ENCODE measurements around the gene CYTH4.

Gene CYTH4

GRCh38 chr22:37283393-37283937 is 1.2 kb downstream of the CYTH4 start:
- ChIA-PET CTCF (interaction anchor here (0.8 kb wide), 1 partner anchor 143 kb away, joined by 5 read pairs; no protein-coding TSS in a partner anchor), POLR2A (interaction anchor here (1.5 kb wide), 1 partner anchor 14 kb away, joined by 3 read pairs; no protein-coding TSS in a partner anchor)
- DNase-seq (ENCODE audit: extremely low spot score): no peak
- no peak for TF ChIP-seq NFRKB (IDR thresholded peaks at IDR 0.05)
- no peak for TF ChIP-seq BHLHE40 (IDR thresholded peaks at IDR 0.05; ENCODE audit: borderline replicate concordance)
- TF ChIP-seq FOXM1 (IDR thresholded peaks at IDR 0.05; ENCODE audit: borderline replicate concordance): no peak
- no peak for TF ChIP-seq ZNF384 (IDR thresholded peaks at IDR 0.05)
- no peak for TF ChIP-seq SP1 (IDR thresholded peaks at IDR 0.05)
- no peak for TF ChIP-seq ARNT (IDR thresholded peaks at IDR 0.05)
- TF ChIP-seq SUZ12 (IDR thresholded peaks at IDR 0.05): no peak
- no peak for TF ChIP-seq LEF1 (IDR thresholded peaks at IDR 0.05; ENCODE audit: borderline replicate concordance)
- TF ChIP-seq TARDBP (IDR thresholded peaks at IDR 0.05): no peak
- no peak for TF ChIP-seq CTBP1 (IDR thresholded peaks at IDR 0.05; ENCODE audit: borderline replicate concordance)
- no peak for TF ChIP-seq FOXA1 (IDR thresholded peaks at IDR 0.05)
- no peak for TF ChIP-seq ELF4 (IDR thresholded peaks at IDR 0.05)
- no peak for TF ChIP-seq HDGF (IDR thresholded peaks at IDR 0.05; ENCODE audit: borderline replicate concordance)
- TF ChIP-seq PKNOX1 (IDR thresholded peaks at IDR 0.05): no peak
- TF ChIP-seq L3MBTL2 (conservative IDR thresholded peaks at IDR 0.05): no peak

- DNase-seq (ENCODE audit: extremely low spot score): no peak
- POLR2A ChIA-PET: interaction anchor here (1.5 kb wide), 1 partner anchor 13 kb away, joined by 3 read pairs; no protein-coding TSS in a partner anchor
- TF ChIP-seq LEF1 (IDR thresholded peaks at IDR 0.05; ENCODE audit: borderline replicate concordance): no peak
- TF ChIP-seq NFRKB (IDR thresholded peaks at IDR 0.05): no peak
- no peak for TF ChIP-seq L3MBTL2 (conservative IDR thresholded peaks at IDR 0.05)
- TF ChIP-seq SUZ12 (IDR thresholded peaks at IDR 0.05): no peak
- TF ChIP-seq ELF4 (IDR thresholded peaks at IDR 0.05): no peak
- TF ChIP-seq HDGF (IDR thresholded peaks at IDR 0.05; ENCODE audit: borderline replicate concordance): no peak
- no peak for TF ChIP-seq ARNT (IDR thresholded peaks at IDR 0.05)
- TF ChIP-seq SP1 (IDR thresholded peaks at IDR 0.05): no peak
- TF ChIP-seq FOXA1 (IDR thresholded peaks at IDR 0.05): no peak
- no peak for TF ChIP-seq BHLHE40 (IDR thresholded peaks at IDR 0.05; ENCODE audit: borderline replicate concordance)
- no peak for TF ChIP-seq ZNF384 (IDR thresholded peaks at IDR 0.05)
- CTCF ChIA-PET: no interaction called here
Observed at GRCh38 chr22:37284126-37284804, 2.0 kb downstream of the CYTH4 start.

GRCh38 chr22:37284805-37285355 is 2.6 kb downstream of the CYTH4 start:
- POLR2A ChIA-PET: interaction anchor here (1.5 kb wide), 1 partner anchor 12 kb away, joined by 3 read pairs; no protein-coding TSS in a partner anchor
- TF ChIP-seq ELF4 (IDR thresholded peaks at IDR 0.05): no peak
- TF ChIP-seq CTBP1 (IDR thresholded peaks at IDR 0.05; ENCODE audit: borderline replicate concordance): no peak
- TF ChIP-seq LEF1 (IDR thresholded peaks at IDR 0.05; ENCODE audit: borderline replicate concordance): no peak
- TF ChIP-seq FOXA1 (IDR thresholded peaks at IDR 0.05): no peak
- no peak for TF ChIP-seq ARNT (IDR thresholded peaks at IDR 0.05)
- TF ChIP-seq PKNOX1 (IDR thresholded peaks at IDR 0.05): no peak
- no peak for TF ChIP-seq L3MBTL2 (conservative IDR thresholded peaks at IDR 0.05)
- TF ChIP-seq NFRKB (IDR thresholded peaks at IDR 0.05): no peak
- no peak for TF ChIP-seq HDGF (IDR thresholded peaks at IDR 0.05; ENCODE audit: borderline replicate concordance)
- no peak for DNase-seq (ENCODE audit: extremely low spot score)
- CTCF ChIA-PET: no interaction called here

GRCh38 chr22:37285937-37286336 is 3.6 kb downstream of the CYTH4 start:
- DNase-seq (ENCODE audit: extremely low spot score): no peak
- ChIA-PET CTCF (no interaction called here), POLR2A (no interaction called here)
- TF ChIP-seq L3MBTL2 (conservative IDR thresholded peaks at IDR 0.05) (no peak), FOXK2 (IDR thresholded peaks at IDR 0.05) (no peak)

GRCh38 chr22:37287550-37287951 is 5.2 kb downstream of the CYTH4 start:
- CTCF ChIA-PET: no interaction called here
- TF ChIP-seq NFRKB (IDR thresholded peaks at IDR 0.05) (no peak), FOXM1 (IDR thresholded peaks at IDR 0.05; ENCODE audit: borderline replicate concordance) (no peak), SUZ12 (IDR thresholded peaks at IDR 0.05) (no peak), BHLHE40 (IDR thresholded peaks at IDR 0.05; ENCODE audit: borderline replicate concordance) (no peak), HDGF (IDR thresholded peaks at IDR 0.05; ENCODE audit: borderline replicate concordance) (no peak), ZNF384 (IDR thresholded peaks at IDR 0.05) (no peak), PKNOX1 (IDR thresholded peaks at IDR 0.05) (no peak), SP1 (IDR thresholded peaks at IDR 0.05) (no peak), ELF4 (IDR thresholded peaks at IDR 0.05) (no peak), FOXK2 (IDR thresholded peaks at IDR 0.05) (no peak), ARNT (IDR thresholded peaks at IDR 0.05) (no peak), FOXA1 (IDR thresholded peaks at IDR 0.05) (no peak), TARDBP (IDR thresholded peaks at IDR 0.05) (no peak), LEF1 (IDR thresholded peaks at IDR 0.05; ENCODE audit: borderline replicate concordance) (no peak), L3MBTL2 (conservative IDR thresholded peaks at IDR 0.05) (no peak), CTBP1 (IDR thresholded peaks at IDR 0.05; ENCODE audit: borderline replicate concordance) (no peak)

GRCh38 chr22:37288521-37288920 is 6.2 kb downstream of the CYTH4 start:
- DNase-seq (ENCODE audit: extremely low spot score): no peak
- ChIA-PET POLR2A (no interaction called here), CTCF (interaction anchor here (0.6 kb wide), 1 partner anchor 19 kb away, joined by 4 read pairs; no protein-coding TSS in a partner anchor)
- TF ChIP-seq FOXA1 (IDR thresholded peaks at IDR 0.05): no peak
- no peak for TF ChIP-seq PKNOX1 (IDR thresholded peaks at IDR 0.05)
- TF ChIP-seq FOXK2 (IDR thresholded peaks at IDR 0.05): no peak
- no peak for TF ChIP-seq NFRKB (IDR thresholded peaks at IDR 0.05)
- TF ChIP-seq CTBP1 (IDR thresholded peaks at IDR 0.05; ENCODE audit: borderline replicate concordance): no peak
- no peak for TF ChIP-seq SP1 (IDR thresholded peaks at IDR 0.05)
- TF ChIP-seq ARNT (IDR thresholded peaks at IDR 0.05): no peak
- TF ChIP-seq LEF1 (IDR thresholded peaks at IDR 0.05; ENCODE audit: borderline replicate concordance): no peak
- no peak for TF ChIP-seq L3MBTL2 (conservative IDR thresholded peaks at IDR 0.05)
- TF ChIP-seq FOXM1 (IDR thresholded peaks at IDR 0.05; ENCODE audit: borderline replicate concordance): no peak
- TF ChIP-seq HDGF (IDR thresholded peaks at IDR 0.05; ENCODE audit: borderline replicate concordance): no peak
- no peak for TF ChIP-seq BHLHE40 (IDR thresholded peaks at IDR 0.05; ENCODE audit: borderline replicate concordance)
- TF ChIP-seq SUZ12 (IDR thresholded peaks at IDR 0.05): no peak
- TF ChIP-seq ZNF384 (IDR thresholded peaks at IDR 0.05): no peak
- TF ChIP-seq TARDBP (IDR thresholded peaks at IDR 0.05): no peak
- no peak for TF ChIP-seq ELF4 (IDR thresholded peaks at IDR 0.05)

More at GRCh38 chr22:37287550-37287951, 5.2 kb downstream of the CYTH4 start:
- DNase-seq (ENCODE audit: extremely low spot score): no peak
- POLR2A ChIA-PET: no interaction called here
